H1 (cell line): Measurements from ENCODE around the gene CEP89. TPM values are rescaled to one million over a fixed set of nuclear protein-coding genes. Genes with fewer than 3 reads are reported as not detected.

Source experiments
- CTCF ChIA-PET: fragments of 300-600 bp; sonication (Branson Sonifier 250); formaldehyde crosslinking; loops from one replicate; lab custom pipeline; 2021; ENCODE audit not compliant: partially characterized antibody; lab: Charles Lee
- POLR2A ChIA-PET: fragments of 300-600 bp; sonication (Branson Sonifier 250); formaldehyde crosslinking; loops from one replicate; lab custom pipeline; 2021; ENCODE audit warnings: inconsistent platforms; ENCODE audit not compliant: partially characterized antibody; lab: Charles Lee
- DNase-seq, 2 experiments: peaks; one replicate each; pipeline versions ENCODE4 v3.0.0 to v3.0.0-alpha.2; 2010 to 2022; ENCODE audit warnings: low spot score in 2 of 2, low read depth in 1 of 2, mixed read lengths in 1 of 2
- FAIRE-seq: peaks from 2 replicates; lab custom pipeline; 2011; peaks lifted over from hg19 to GRCh38; lab: Jason Lieb, UNC
- H2AFZ ChIP-seq: 2 replicates; pipeline ENCODE4 v1.8.1; 2012; ENCODE audit warnings: low read length, inconsistent platforms
- H2AK5ac ChIP-seq: 2 replicates; pipeline ENCODE4 v1.6.1; 2013; ENCODE audit warnings: low read depth, low read length
- H2BK120ac ChIP-seq: replicated peaks from 2 replicates; pipeline ENCODE3; 2013; ENCODE audit warnings: low read depth, low read length, inconsistent platforms
- H2BK12ac ChIP-seq: 2 replicates; pipeline ENCODE4 v1.6.1; 2013; ENCODE audit warnings: low read depth, low read length
- H2BK15ac ChIP-seq: 2 replicates; pipeline ENCODE4 v1.6.1; 2013; ENCODE audit warnings: low read length
- H2BK20ac ChIP-seq: 2 replicates; pipeline ENCODE4 v1.6.1; 2013; ENCODE audit warnings: low read length
- H2BK5ac ChIP-seq: 2 replicates; pipeline ENCODE4 v1.6.1; 2013; ENCODE audit warnings: low read depth, low read length
- H3K14ac ChIP-seq: 2 replicates; pipeline ENCODE4 v1.6.1; 2013; ENCODE audit warnings: inconsistent platforms; ENCODE audit not compliant: insufficient read length
- H3K18ac ChIP-seq: 2 replicates; pipeline ENCODE4 v1.6.1; 2013; ENCODE audit warnings: low read length; ENCODE audit errors: extremely low read depth
- H3K23ac ChIP-seq: 2 replicates; pipeline ENCODE4 v1.6.1; 2013; ENCODE audit warnings: inconsistent platforms; ENCODE audit not compliant: insufficient read length
- H3K23me2 ChIP-seq: 2 replicates; pipeline ENCODE4 v1.6.1; 2013; ENCODE audit warnings: low read depth, low read length
- H3K27ac ChIP-seq: 2 replicates; pipeline ENCODE4 v1.6.1; 2011; ENCODE audit warnings: low read depth, low read length, inconsistent platforms
- H3K27me3 ChIP-seq, 4 experiments: replicated peaks in 1 of 4; 1 replicate in 1 of 4; 2 replicates in 3 of 4; pipeline versions ENCODE4 v1.6.1 to v1.8.1; 2011 to 2013; ENCODE audit warnings: low read length in 3 of 4, mild to moderate bottlenecking in 3 of 4, inconsistent platforms in 2 of 4, mixed read lengths in 2 of 4, moderate library complexity in 1 of 4; ENCODE audit not compliant: control insufficient read depth in 3 of 4, insufficient read depth in 3 of 4; ENCODE audit errors: extremely low read depth in 1 of 4
- H3K36me3 ChIP-seq, 4 experiments: 2 replicates each; pipeline versions ENCODE4 v1.6.1 to v1.8.1; 2011 to 2013; ENCODE audit warnings: mild to moderate bottlenecking in 4 of 4, low read length in 3 of 4, moderate library complexity in 2 of 4, control low read depth in 1 of 4, inconsistent platforms in 1 of 4; ENCODE audit not compliant: insufficient read depth in 4 of 4, control insufficient read depth in 2 of 4
- H3K4ac ChIP-seq: replicated peaks from 2 replicates; pipeline ENCODE3; 2013; ENCODE audit warnings: low read length, low read depth, mixed read lengths, inconsistent platforms; ENCODE audit not compliant: insufficient read length
- H3K4me1 ChIP-seq, 4 experiments: replicated peaks in 1 of 4; 1 replicate in 1 of 4; 2 replicates in 3 of 4; pipeline versions ENCODE4 v1.6.1 to v1.8.1; 2011 to 2013; ENCODE audit warnings: low read length in 3 of 4, inconsistent platforms in 2 of 4, mixed read lengths in 1 of 4; ENCODE audit not compliant: insufficient read depth in 4 of 4, control insufficient read depth in 3 of 4
- H3K4me2 ChIP-seq, 2 experiments: 2 replicates each; pipeline versions ENCODE4 v1.6.1 to v1.8.1; 2011 to 2013; ENCODE audit warnings: low read depth in 2 of 2, low read length in 2 of 2, control low read depth in 1 of 2, inconsistent platforms in 1 of 2, mild to moderate bottlenecking in 1 of 2; ENCODE audit not compliant: insufficient read depth in 1 of 2
- H3K4me3 ChIP-seq, 4 experiments: fragments of 200-600, 300-600 bp in 1 of 4; sonication (generic), shearing (Covaris generic), sonication (Bioruptor Twin) in 1 of 4; 2 replicates each; pipeline versions ENCODE4 v1.5.1 to v1.8.1; 2011 to 2016; ENCODE audit warnings: low read length in 4 of 4, low read depth in 3 of 4, control low read depth in 2 of 4, inconsistent platforms in 2 of 4, mild to moderate bottlenecking in 2 of 4, mixed read lengths in 1 of 4, moderate library complexity in 1 of 4; ENCODE audit not compliant: insufficient read depth in 2 of 4; ENCODE audit errors: extremely low read depth in 1 of 4
- H3K56ac ChIP-seq: replicated peaks from 2 replicates; pipeline ENCODE3; 2013; ENCODE audit warnings: low read depth, mild to moderate bottlenecking, mixed read lengths, low read length, inconsistent platforms; ENCODE audit not compliant: insufficient read length
- H3K79me1 ChIP-seq: 2 replicates; pipeline ENCODE4 v1.6.1; 2013; ENCODE audit warnings: low read depth, low read length, control low read depth
- H3K79me2 ChIP-seq, 2 experiments: 2 replicates each; pipeline versions ENCODE4 v1.6.1 to v1.8.1; 2012 to 2013; ENCODE audit warnings: low read length in 2 of 2, mild to moderate bottlenecking in 2 of 2, inconsistent platforms in 1 of 2; ENCODE audit not compliant: insufficient read depth in 2 of 2, control insufficient read depth in 1 of 2
- H3K9ac ChIP-seq, 4 experiments: replicated peaks in 1 of 4; 1 replicate in 1 of 4; 2 replicates in 3 of 4; pipeline versions ENCODE4 v1.6.1 to v1.8.1; 2011 to 2013; ENCODE audit warnings: low read depth in 3 of 4, low read length in 3 of 4, control low read depth in 2 of 4, mild to moderate bottlenecking in 2 of 4, moderate library complexity in 2 of 4, inconsistent platforms in 1 of 4; ENCODE audit errors: extremely low read depth in 1 of 4
- H3K9me3 ChIP-seq, 2 experiments: 2 replicates each; pipeline versions ENCODE4 v1.6.1 to v1.8.1; 2012 to 2013; ENCODE audit warnings: mild to moderate bottlenecking in 2 of 2, moderate library complexity in 2 of 2, control low read depth in 1 of 2, inconsistent platforms in 1 of 2, low read depth in 1 of 2, low read length in 1 of 2, mixed read lengths in 1 of 2; ENCODE audit not compliant: insufficient read depth in 2 of 2
- H4K20me1 ChIP-seq, 2 experiments: replicated peaks in 1 of 2; 2 replicates each; pipeline versions ENCODE3 to v1.8.1; 2011 to 2013; ENCODE audit warnings: inconsistent platforms in 2 of 2, low read length in 2 of 2, mild to moderate bottlenecking in 1 of 2; ENCODE audit not compliant: insufficient read depth in 2 of 2, control insufficient read depth in 1 of 2
- H4K5ac ChIP-seq: 2 replicates; pipeline ENCODE4 v1.6.1; 2013; ENCODE audit warnings: low read length, low read depth, mixed read lengths, inconsistent platforms; ENCODE audit not compliant: insufficient read length
- H4K8ac ChIP-seq: 2 replicates; pipeline ENCODE4 v1.8.0; 2013; ENCODE audit warnings: mild to moderate bottlenecking, moderate library complexity, low read length, inconsistent platforms; ENCODE audit not compliant: insufficient read depth; ENCODE audit errors: extremely low read depth
- H4K91ac ChIP-seq: replicated peaks from 2 replicates; pipeline ENCODE3; 2013; ENCODE audit warnings: low read length, mixed read lengths, inconsistent platforms; ENCODE audit not compliant: insufficient read length
- GABPA ChIP-seq: IDR thresholded peaks from 2 replicates; pipeline ENCODE4 v1.6.1; 2011; ENCODE audit warnings: mild to moderate bottlenecking, low read length, moderate library complexity, borderline replicate concordance; ENCODE audit not compliant: insufficient read depth
- POU5F1 ChIP-seq: IDR thresholded peaks from 2 replicates; pipeline ENCODE4 v1.6.1; 2011; ENCODE audit warnings: low read depth, mild to moderate bottlenecking, low read length, moderate library complexity
- RBBP5 ChIP-seq: IDR thresholded peaks from 2 replicates; pipeline ENCODE4 v1.7.1; 2012; ENCODE audit warnings: low read depth, mild to moderate bottlenecking, inconsistent platforms, low read length, moderate library complexity, borderline replicate concordance
- SIX5 ChIP-seq: IDR thresholded peaks from 2 replicates; pipeline ENCODE4 v1.6.1; 2011; ENCODE audit warnings: mild to moderate bottlenecking, low read depth, low read length
- TAF7 ChIP-seq: optimal IDR thresholded peaks from 2 replicates; pipeline ENCODE3; 2011; ENCODE audit warnings: low read depth, mild to moderate bottlenecking, inconsistent platforms, low read length, moderate library complexity, borderline replicate concordance
- WGBS, 2 experiments: shearing (Covaris generic) in 1 of 2; methylation state at CpG; one replicate each; pipeline versions ENCODE4 v1.1.6 to v1.1.7; 2013 to 2015; ENCODE audit warnings: low lambda C conversion rate in 2 of 2, mixed read lengths in 2 of 2, inconsistent platforms in 1 of 2, low coverage in 1 of 2, missing lambda C conversion rate in 1 of 2; ENCODE audit not compliant: insufficient replicate concordance in 2 of 2, insufficient coverage in 1 of 2, insufficient read length in 1 of 2; ENCODE audit errors: extremely low coverage in 1 of 2, missing lambda C conversion rate in 1 of 2; 5-methylcytosine and 5-hydroxymethylcytosine counted together
- polyA plus RNA-seq, 7 experiments: library from polyadenylated mRNA; depleted of rRNA in 3 of 7; stranded (reverse) in 5 of 7; unstranded in 2 of 7; fragments of >200 nt in 5 of 7; fragments of 200-250 nt in 2 of 7; gene quantifications; 1 replicate in 5 of 7; 2 replicates in 1 of 7; 4 replicates in 1 of 7; pipeline versions ENCODE4 v1.2.1 to v1.2.3, GENCODE V29; 2011 to 2013; ENCODE audit warnings: missing spikeins in 2 of 7, mixed read lengths in 2 of 7
- total RNA-seq: library from RNA; stranded (reverse); fragmentation: NEBNext Ultra II Directional; extraction: Animal tissue kit (Norgen Biotek cat#: 25700); gene quantifications from 2 replicates; pipeline ENCODE4 v1.2.1, GENCODE V29; 2021

CEP89 gene
- total and polyA plus RNA-seq, 2 of the 8 experiments (the other 6 are each of a cell fraction or from before 2014, with no cell fraction given): 23.0 to 23.6 TPM

DNA sequence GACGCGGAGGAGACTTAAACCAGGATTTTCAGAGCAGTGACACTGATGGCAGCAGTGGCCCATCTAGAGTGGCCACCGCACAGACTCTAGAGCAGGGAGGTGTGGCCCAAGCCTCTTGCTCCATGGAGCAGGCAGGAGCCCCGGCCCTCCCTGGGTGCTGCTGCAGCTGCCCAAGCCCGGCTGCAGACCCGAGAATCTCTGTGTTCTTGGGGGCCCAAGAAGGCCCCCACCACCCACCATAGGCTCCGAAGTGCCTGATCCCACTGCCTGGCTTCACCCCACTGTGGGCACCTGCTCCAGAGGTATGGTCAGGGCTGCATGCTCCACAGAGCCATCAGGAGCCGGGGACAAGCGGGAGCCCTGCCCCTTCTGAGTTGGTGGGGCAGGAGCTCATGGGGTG, 36.1 kb downstream of the CEP89 start:
- H3K79me2 ChIP-seq: no peaks in the 10 kb centered on the region
- no peak overlapping the region for H3K4me3 ChIP-seq
- no peaks in the 10 kb centered on the region for H3K23me2 ChIP-seq
- no peak overlapping the region for H3K18ac ChIP-seq
- H2BK15ac ChIP-seq: no peak overlapping the region
- no peak overlapping the region for H3K4me2 ChIP-seq
- no peak for TF ChIP-seq POU5F1
- no peak for TF ChIP-seq GABPA
- no peak for TF ChIP-seq TAF7
- no peak for TF ChIP-seq SIX5
- no peak for TF ChIP-seq RBBP5
- H2AK5ac ChIP-seq: no peak overlapping the region
- no peak overlapping the region for H2BK120ac ChIP-seq
- H2BK20ac ChIP-seq: no peak overlapping the region
- no peak for FAIRE-seq
- CTCF ChIA-PET: no interaction called here
- no peaks in the 10 kb centered on the region; a peak in 2 of 8 replicates for H3K36me3 ChIP-seq
- H3K56ac ChIP-seq: no peak overlapping the region
- no peaks in the 10 kb centered on the region for H3K79me1 ChIP-seq
- no peak overlapping the region for H3K9ac ChIP-seq
- POLR2A ChIA-PET: no interaction called here
- no peak overlapping the region for H3K4ac ChIP-seq
- H4K8ac ChIP-seq: no peak overlapping the region
- H2BK12ac ChIP-seq: no peak overlapping the region
- no peaks in the 10 kb centered on the region for H4K20me1 ChIP-seq
- H3K23ac ChIP-seq: no peak overlapping the region
- no peak for DNase-seq
- no peak overlapping the region for H4K91ac ChIP-seq
- H3K4me1 ChIP-seq: no peaks in the 10 kb centered on the region
- WGBS, 2 experiments: 92% methylated on average over 9 of the region's 9 CpGs; no CpG with 5 or more reads in 1 of the 2 experiments
- no peak overlapping the region for H3K27ac ChIP-seq
- H3K9me3 ChIP-seq: no peaks in the 10 kb centered on the region
- H2AFZ ChIP-seq: no peak overlapping the region
- H2BK5ac ChIP-seq: no peak overlapping the region
- H4K5ac ChIP-seq: no peak overlapping the region
- no peaks in the 10 kb centered on the region for H3K27me3 ChIP-seq
- no peak overlapping the region for H3K14ac ChIP-seq
